Activated CD4-positive, alpha-beta T cell treated with anti-CD3 and anti-CD28 coated beads, Interleukin-2, amount 50 U/mL, for 16 hours (primary cell): ENCODE data around the gene C4BPA.

Experiments used
- DNase-seq: peaks from one replicate; pipeline ENCODE4 v3.0.0-alpha.2; 2020

C4BPA gene

DNA sequence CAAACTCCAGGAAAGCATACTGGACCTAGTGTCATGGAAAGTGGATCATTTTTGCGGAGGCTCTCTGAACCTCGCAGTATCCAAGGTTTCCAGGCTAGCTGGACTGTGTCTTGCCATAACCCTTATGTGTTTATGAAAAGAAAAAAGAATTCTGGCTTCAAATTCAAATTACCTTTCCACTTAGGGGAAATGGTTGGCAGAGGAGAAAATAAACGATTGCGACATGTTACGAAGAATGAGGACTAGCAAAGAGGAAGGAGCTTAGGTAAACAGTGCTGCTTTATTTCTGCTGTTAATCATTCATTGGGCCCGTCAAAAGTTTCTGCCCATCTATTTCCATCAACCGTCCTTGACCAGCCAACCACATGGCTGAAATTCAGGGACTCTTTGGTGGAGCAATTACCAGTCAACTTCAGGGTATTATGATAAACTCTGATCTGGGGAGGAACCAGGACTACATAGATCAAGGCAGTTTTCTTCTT is at the start of gene C4BPA:
Gene C4BPA, plus strand, starts transcription at position 342 of the 482 bp plus-strand sequence. CDS start 8,793 bp downstream, outside the sequence.
- DNase-seq: no peak

- no peak for DNase-seq
Measured at GRCh38 chr1:207054491-207054890, 49.5 kb upstream of the C4BPA start.

DNA sequence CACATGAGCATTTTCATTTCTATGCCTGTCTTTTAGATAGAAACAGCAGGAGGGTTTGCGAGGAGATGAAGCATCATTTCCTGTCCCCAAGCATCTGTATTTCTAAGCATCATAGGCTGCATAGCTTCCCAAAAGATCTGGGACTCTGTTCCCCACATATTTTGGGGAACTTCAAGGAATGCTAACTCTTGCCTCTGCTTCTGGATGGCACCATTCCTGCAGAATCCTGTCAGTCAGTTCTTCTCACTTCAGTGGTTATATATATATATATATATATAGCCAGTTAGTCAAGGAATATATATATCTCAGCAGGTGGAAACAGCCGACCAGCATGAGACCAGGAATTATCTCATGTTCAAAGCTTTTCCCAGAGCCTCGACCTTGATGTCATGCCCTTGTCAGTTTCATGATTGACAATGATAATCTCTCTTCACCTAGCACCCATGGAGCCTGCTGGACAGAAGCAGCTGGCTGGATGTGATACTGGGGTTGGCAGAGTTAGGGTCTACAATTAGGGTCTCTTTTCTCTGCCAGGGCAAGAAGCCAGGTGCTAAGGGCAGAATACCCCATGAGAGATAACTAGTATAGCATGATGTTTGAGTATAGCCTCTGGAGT is 48.5 kb upstream of the C4BPA start:
- DNase-seq: no peak

DNA sequence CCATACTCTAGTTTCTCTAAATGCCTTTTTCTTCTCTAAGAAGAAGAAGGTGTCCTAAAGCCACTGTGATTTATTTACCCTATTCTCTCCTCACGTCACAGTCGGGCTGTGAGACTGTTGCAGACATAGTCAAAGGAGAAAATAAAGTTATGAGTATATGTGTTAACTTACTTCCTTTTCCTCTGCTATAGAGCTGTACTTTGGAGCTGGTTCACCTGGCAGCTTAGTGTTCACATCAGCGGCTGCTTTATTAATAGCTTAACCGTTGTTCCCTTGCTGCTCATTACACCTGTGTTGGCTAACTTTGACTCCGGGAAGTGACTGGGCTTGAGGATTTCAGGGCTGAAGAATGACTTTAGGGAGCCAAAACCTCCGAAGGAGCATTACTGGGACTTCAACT is 47.4 kb upstream of the C4BPA start:
- no peak for DNase-seq

GRCh38 chr1:207058252-207058651 is 45.8 kb upstream of the C4BPA start:
- DNase-seq: no peak

DNA sequence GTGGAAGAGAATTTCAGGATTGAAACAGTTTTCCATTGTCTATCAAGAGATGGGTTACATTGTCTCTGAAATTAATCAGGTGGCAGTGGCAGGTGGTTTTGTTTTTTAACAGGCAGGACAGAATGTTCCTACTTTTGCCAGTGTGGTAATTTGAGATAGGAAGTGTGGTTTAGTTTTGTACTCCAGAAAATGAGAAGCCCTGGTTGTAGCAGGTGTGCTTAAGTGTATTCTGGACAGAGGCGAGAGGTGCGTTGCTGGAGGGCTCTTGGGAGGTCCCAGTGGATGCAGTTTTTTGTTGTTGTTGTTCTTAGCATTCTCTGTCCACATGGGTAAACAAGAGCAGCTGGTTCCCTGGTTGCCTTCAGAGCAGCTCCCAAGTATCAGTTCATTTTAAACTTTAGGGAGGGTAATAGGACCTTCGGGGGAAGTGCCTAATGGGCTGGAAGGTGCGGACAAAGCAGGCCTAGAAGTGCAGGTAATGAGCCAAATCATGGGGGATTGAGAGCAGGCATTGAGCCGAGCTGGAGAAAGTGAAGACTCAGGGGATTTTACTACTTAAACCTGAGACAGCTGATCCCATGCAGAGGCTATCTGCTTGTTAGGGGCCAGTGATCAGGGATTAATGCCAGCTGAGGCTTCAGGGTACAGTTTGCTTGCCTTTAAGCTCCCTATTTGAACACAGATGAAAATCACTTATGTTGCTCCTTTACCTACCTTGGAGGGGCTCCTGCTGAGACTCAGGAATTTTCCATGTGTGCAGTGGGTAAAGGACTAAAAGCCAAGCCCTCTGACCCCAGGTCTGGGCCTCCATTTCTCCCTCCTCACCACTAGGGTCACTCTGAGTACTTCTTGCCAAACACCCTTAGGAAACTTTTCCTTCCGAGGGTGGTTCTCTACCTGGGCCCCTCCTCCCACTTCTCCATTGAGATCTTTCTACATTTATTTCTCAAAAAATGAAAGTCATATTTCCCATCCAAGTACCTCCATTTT is 44.9 kb upstream of the C4BPA start:
- DNase-seq: no peak

DNA sequence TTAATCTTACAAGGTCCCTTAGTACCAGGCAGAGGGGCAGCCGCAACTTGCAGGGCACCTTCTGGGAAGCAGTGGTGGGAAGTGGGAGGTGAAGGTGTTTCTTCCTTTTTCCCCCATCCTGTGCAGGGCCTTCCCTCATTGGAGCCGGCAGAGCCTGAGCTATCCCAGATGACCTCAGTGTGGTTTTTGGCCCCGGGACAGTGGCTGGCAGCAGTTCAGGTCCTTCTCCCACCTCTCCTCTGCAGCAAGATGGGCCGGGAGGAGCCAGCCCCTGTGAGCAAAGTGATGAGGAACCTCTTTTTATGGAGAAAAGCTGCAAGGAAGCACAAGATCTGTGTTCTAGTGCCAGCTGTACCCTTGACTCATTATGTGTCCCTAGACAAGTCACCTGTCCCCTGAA is 44.2 kb upstream of the C4BPA start:
- DNase-seq: no peak

- DNase-seq: no peak
Measured at GRCh38 chr1:207060596-207060995, 43.4 kb upstream of the C4BPA start.

- DNase-seq: no peak
Measured at GRCh38 chr1:207062058-207062457, 42.0 kb upstream of the C4BPA start.

DNA sequence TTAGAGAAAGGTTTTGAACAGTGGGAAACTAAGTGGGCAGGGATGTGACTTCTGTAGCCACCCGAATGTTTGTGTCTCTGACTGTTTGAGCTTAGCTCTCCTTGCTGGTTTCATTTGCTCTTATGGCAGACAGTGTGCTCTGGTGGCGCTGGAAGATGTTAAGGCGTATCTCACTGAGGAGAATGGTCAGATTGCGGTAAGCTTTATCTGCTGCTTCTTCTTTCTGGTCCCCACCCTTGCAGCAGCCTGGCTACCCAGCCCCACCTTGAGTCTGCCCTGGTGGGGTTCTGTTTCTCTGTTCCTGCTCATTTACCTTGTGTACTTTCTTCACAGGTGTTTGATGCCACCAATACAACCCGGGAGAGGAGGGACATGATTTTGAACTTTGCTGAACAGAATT is 41.0 kb upstream of the C4BPA start:
- DNase-seq: no peak

DNA sequence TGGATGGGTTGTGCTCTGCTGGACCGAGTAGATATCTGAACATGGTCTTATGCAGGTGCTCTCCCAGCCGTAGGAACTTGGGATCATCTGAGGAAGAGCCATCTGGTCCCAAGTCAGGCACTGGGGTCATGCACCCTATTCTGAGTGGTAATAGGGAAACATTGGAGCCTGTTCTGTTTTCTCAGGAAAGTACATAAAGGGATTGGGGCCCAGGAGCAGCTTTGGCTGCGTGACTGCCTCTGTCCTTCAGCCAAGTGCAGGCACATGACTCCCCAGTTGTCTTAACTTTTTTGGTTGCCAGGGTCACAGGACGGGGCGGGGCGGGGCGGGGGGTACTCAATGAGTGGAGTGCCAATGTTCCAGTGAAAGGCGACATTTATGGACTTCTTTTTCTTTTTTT is 39.5 kb upstream of the C4BPA start:
- no peak for DNase-seq

- DNase-seq: no peak
Measured at GRCh38 chr1:207067185-207067584, 36.8 kb upstream of the C4BPA start.

DNA sequence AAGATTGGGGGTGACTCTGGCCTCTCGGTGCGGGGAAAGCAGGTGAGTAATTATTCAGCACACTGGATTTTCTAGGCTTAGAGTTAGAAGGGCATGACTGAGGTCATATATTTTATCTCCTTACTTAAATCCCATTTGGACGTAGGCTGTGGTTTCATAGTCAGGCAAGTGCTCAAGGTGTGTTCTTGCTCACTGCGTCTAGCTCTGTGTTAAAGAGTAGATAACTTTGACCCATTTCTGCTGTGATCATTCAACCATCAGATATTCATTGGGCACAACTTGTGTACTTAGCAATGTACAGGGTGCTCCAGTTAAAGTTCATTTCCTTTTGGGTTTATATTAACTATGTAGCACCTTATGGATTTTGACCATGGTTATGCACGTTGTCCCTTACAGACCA is 36.4 kb upstream of the C4BPA start:
- no peak for DNase-seq

DNA sequence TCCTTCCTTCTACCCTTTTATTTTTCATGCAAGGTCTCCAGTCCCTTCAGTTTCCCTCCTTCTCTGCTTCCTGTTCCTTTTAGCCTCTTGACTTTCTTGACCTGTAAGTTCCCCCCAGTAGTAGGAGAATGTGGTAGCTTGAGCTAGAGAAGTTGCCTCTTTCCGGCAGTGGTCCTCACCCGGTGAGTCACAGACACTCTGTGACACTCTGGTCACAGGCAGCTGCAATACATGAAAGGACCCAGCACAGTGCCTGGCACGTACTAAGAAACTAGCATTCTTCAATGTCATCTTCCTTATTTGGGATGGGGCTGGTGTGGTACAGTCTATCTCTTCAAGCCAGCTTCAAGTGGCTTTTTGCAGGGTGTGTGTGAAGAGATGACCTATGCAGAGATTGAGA is 35.0 kb upstream of the C4BPA start:
- DNase-seq: no peak

- no peak for DNase-seq
Measured at GRCh38 chr1:207069858-207070506, 34.1 kb upstream of the C4BPA start.

DNA sequence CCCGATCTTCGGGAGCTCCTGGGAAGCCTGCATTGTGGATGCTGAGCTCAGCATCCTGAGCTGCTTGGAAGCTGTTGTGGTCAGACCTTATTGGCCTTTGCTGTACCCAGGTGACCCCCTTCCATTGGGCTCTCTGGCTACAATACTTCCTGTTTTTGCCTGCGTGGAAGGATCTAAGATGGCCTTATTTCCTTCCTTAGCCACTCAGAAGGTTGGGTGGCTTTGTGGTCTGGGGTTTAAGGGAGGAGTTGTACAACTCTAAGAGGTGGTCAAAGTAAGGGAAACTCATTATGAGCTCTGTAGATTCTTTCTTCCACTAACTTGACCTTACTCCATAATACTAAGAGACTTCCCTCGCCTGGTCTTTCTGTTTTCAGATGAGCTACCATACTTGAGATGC is 33.2 kb upstream of the C4BPA start:
- no peak for DNase-seq

DNA sequence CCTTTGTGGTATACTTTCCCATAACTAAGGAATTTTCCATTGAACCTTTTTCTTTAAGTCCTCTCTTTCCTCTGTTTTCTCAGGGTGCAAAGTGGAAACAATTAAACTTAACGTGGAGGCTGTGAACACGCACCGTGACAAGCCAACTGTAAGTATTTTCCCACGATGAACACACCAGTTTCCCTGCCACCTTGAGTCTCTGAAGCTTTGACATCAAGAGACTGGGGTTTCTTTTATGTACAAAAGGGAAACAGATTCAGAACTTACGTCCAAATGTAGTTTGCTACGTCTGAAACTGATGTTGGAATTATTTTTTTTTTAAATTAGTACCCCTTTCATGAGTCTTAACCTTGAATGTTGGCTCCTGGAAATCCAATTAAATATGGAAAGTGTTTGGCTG is 32.6 kb upstream of the C4BPA start:
- no peak for DNase-seq

DNA sequence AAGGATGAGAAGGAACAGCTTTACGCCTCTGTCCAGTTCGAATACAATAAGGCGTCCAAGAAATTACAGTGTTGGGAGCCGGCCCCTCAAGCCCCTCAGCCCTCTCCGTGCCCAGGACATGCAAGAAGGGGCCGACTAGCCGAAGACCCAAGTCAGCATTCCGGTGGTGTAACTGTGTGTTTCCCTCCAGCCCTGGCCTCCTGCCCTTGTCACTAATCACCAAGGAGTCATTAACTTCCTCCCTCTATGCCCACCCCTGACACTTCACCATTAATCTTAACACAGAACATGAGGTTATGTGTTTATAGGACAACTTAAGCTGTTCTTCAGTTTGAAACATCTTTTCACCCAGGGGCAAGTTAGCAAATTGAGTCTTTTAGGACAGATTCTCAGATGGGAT is 31.8 kb upstream of the C4BPA start:
- no peak for DNase-seq

- DNase-seq: no peak
Measured at GRCh38 chr1:207073906-207074820, 29.9 kb upstream of the C4BPA start.

GRCh38 chr1:207076181-207076955 is 27.7 kb upstream of the C4BPA start:
- DNase-seq: no peak

- DNase-seq: no peak
Measured at GRCh38 chr1:207077012-207077411, 27.0 kb upstream of the C4BPA start.
